HTR-8/SVneo (cell line): ENCODE measurements around the gene HTRA2.
"Not testable (repeated sequence)": the region's sequence is repeated elsewhere in the genome, so short reads cannot be mapped to it uniquely, and the experiment has no call there.

Experiments
- DNase-seq: peaks from one replicate; pipeline ENCODE4 v3.0.0; 2011; ENCODE audit warnings: low spot score, mixed read lengths; ENCODE audit not compliant: insufficient read length
- FAIRE-seq: peaks from 2 replicates; lab custom pipeline; 2011; peaks lifted over from hg19 to GRCh38; lab: Jason Lieb, UNC

The HTRA2 gene

GRCh38 chr2:74529357-74530238, at the start of gene HTRA2, which contains the start of gene AUP1:
Gene HTRA2, plus strand, starts transcription at chr2:74529933. Its CDS starts 74 bp downstream, at chr2:74530007.
Gene AUP1, minus strand, starts transcription at chr2:74529706. Its CDS starts 77 bp downstream, at chr2:74529629.
- peak; percentile 99 for DNase-seq
- FAIRE-seq: peak; percentile 85

GRCh38 chr2:74481431-74481830, 48.3 kb upstream of the HTRA2 start:
- FAIRE-seq (no peak), DNase-seq (no peak)

GRCh38 chr2:74481961-74482800, 47.6 kb upstream of the HTRA2 start:
- FAIRE-seq (no peak), DNase-seq (peak; percentile 50)

- peak; percentile 96 for DNase-seq
- FAIRE-seq: peak; percentile 86
Measured at GRCh38 chr2:74482801-74483674, 46.7 kb upstream of the HTRA2 start, which contains the start of the genes CCDC142 and TTC31. Gene CCDC142, minus strand, starts transcription at chr2:74482998. Its CDS starts 161 bp downstream, at chr2:74482837. Gene TTC31, plus strand, starts transcription at chr2:74483081. Its CDS starts 15 bp downstream, at chr2:74483096.

- FAIRE-seq, DNase-seq: not testable (repeated sequence)
Measured at GRCh38 chr2:74483675-74484164, 46.0 kb upstream of the HTRA2 start.

- no peak for DNase-seq
Measured at GRCh38 chr2:74486141-74486540, 43.6 kb upstream of the HTRA2 start.

GRCh38 chr2:74488643-74489481, 40.9 kb upstream of the HTRA2 start:
- no peak for DNase-seq
- no peak for FAIRE-seq

More at GRCh38 chr2:74486141-74486540, 43.6 kb upstream of the HTRA2 start:
- FAIRE-seq: no peak

- no peak for FAIRE-seq
- no peak for DNase-seq
Measured at GRCh38 chr2:74489906-74490305, 39.8 kb upstream of the HTRA2 start.

GRCh38 chr2:74491648-74492544, 37.8 kb upstream of the HTRA2 start:
- no peak for FAIRE-seq

GRCh38 chr2:74493546-74493945, 36.2 kb upstream of the HTRA2 start:
- no peak for DNase-seq
- FAIRE-seq: no peak

More at GRCh38 chr2:74491648-74492544, 37.8 kb upstream of the HTRA2 start:
- no peak for DNase-seq

GRCh38 chr2:74495440-74495839, 34.3 kb upstream of the HTRA2 start:
- no peak for FAIRE-seq
- no peak for DNase-seq

- DNase-seq (no peak), FAIRE-seq (no peak)
Measured at GRCh38 chr2:74496997-74497776, 32.5 kb upstream of the HTRA2 start.

GRCh38 chr2:74497777-74498499, 31.8 kb upstream of the HTRA2 start:
- DNase-seq (no peak), FAIRE-seq (no peak)

- no peak for DNase-seq
- no peak for FAIRE-seq
Measured at GRCh38 chr2:74498500-74499266, 31.1 kb upstream of the HTRA2 start.

- no peak for DNase-seq
- no peak for FAIRE-seq
Measured at GRCh38 chr2:74499267-74499939, 30.3 kb upstream of the HTRA2 start, which contains the start of gene LBX2. Gene LBX2, minus strand, starts transcription at chr2:74499603. Its CDS starts 66 bp downstream, at chr2:74499537.
